ENCODE measurements around the gene TSPEAR. TPM values are rescaled to one million over a fixed set of nuclear protein-coding genes. Genes with fewer than 3 reads are reported as not detected.

The TSPEAR gene
- total RNA-seq, 1 donor from 2014 or later: not detected

GRCh38 chr21:44710294-44710665 is 1.1 kb downstream of the TSPEAR start:
- intact Hi-C loops (cut with micrococcal nuclease): loop anchor here (10.0 kb wide), 1 partner anchor 125 kb away; the partner anchor contains the start of gene KRTAP10-5
- H3K36me3 Mint-ChIP-seq (ENCODE audit: low read depth): peaks cover 2% of the 10 kb centered on the region
- peaks cover 75% of the 10 kb centered on the region for H3K27me3 Mint-ChIP-seq (ENCODE audit: insufficient read depth)
- DNase-seq (ENCODE audit: low spot score): no peak
- H3K4me1 Mint-ChIP-seq (ENCODE audit: low read depth): peaks cover 18% of the 10 kb centered on the region
- H3K27ac Mint-ChIP-seq: no peak overlapping the region
- H3K9me3 Mint-ChIP-seq: peaks cover 4% of the 10 kb centered on the region
- H3K4me3 Mint-ChIP-seq: no peak overlapping the region

GRCh38 chr21:44709426-44710293 is 1.7 kb downstream of the TSPEAR start:
- DNase-seq (ENCODE audit: low spot score): no peak
- H3K9me3 Mint-ChIP-seq: peaks cover 4% of the 10 kb centered on the region
- H3K4me3 Mint-ChIP-seq: no peak overlapping the region
- intact Hi-C loops (cut with micrococcal nuclease): loop anchor here (10.0 kb wide), 1 partner anchor 125 kb away; the partner anchor contains the start of gene KRTAP10-5
- H3K36me3 Mint-ChIP-seq (ENCODE audit: low read depth): peaks cover 2% of the 10 kb centered on the region
- H3K4me1 Mint-ChIP-seq (ENCODE audit: low read depth): peaks cover 11% of the 10 kb centered on the region
- H3K27me3 Mint-ChIP-seq (ENCODE audit: insufficient read depth): peaks cover 75% of the 10 kb centered on the region
- no peak overlapping the region for H3K27ac Mint-ChIP-seq

- Mint-ChIP-seq H3K27me3 (ENCODE audit: insufficient read depth) (peaks cover 74% of the 10 kb centered on the region), H3K4me3 (no peak overlapping the region), H3K9me3 (peaks cover 4% of the 10 kb centered on the region), H3K36me3 (ENCODE audit: low read depth) (peaks cover 2% of the 10 kb centered on the region), H3K27ac (no peak overlapping the region), H3K4me1 (ENCODE audit: low read depth) (peaks cover 10% of the 10 kb centered on the region)
- no peak for DNase-seq (ENCODE audit: low spot score)
- intact Hi-C loops (cut with micrococcal nuclease): no loop called here
Measured at GRCh38 chr21:44708866-44709425, 2.4 kb downstream of the TSPEAR start.

- DNase-seq (ENCODE audit: low spot score): no peak
- Mint-ChIP-seq H3K36me3 (ENCODE audit: low read depth) (peaks cover 2% of the 10 kb centered on the region), H3K9me3 (peaks cover 4% of the 10 kb centered on the region), H3K4me3 (no peak overlapping the region), H3K27ac (no peak overlapping the region), H3K27me3 (ENCODE audit: insufficient read depth) (peaks cover 68% of the 10 kb centered on the region), H3K4me1 (ENCODE audit: low read depth) (peaks cover 10% of the 10 kb centered on the region)
- intact Hi-C loops (cut with micrococcal nuclease): no loop called here
Measured at GRCh38 chr21:44708213-44708865, 3.0 kb downstream of the TSPEAR start.

- H3K27me3 Mint-ChIP-seq (ENCODE audit: insufficient read depth): peaks cover 58% of the 10 kb centered on the region
- H3K36me3 Mint-ChIP-seq (ENCODE audit: low read depth): peaks cover 2% of the 10 kb centered on the region
- no peak overlapping the region for H3K4me3 Mint-ChIP-seq
- H3K27ac Mint-ChIP-seq: no peak overlapping the region
- peaks cover 10% of the 10 kb centered on the region for H3K4me1 Mint-ChIP-seq (ENCODE audit: low read depth)
- intact Hi-C loops (cut with micrococcal nuclease): no loop called here
- DNase-seq (ENCODE audit: low spot score): no peak
- H3K9me3 Mint-ChIP-seq: peaks cover 4% of the 10 kb centered on the region
Measured at GRCh38 chr21:44706706-44707581, 4.4 kb downstream of the TSPEAR start.

GRCh38 chr21:44706026-44706705 is 5.2 kb downstream of the TSPEAR start:
- Mint-ChIP-seq H3K27ac (no peak overlapping the region), H3K36me3 (ENCODE audit: low read depth) (peaks cover 2% of the 10 kb centered on the region), H3K4me3 (no peak overlapping the region), H3K4me1 (ENCODE audit: low read depth) (peaks cover 10% of the 10 kb centered on the region), H3K9me3 (peaks cover 4% of the 10 kb centered on the region), H3K27me3 (ENCODE audit: insufficient read depth) (peaks cover 59% of the 10 kb centered on the region)
- DNase-seq (ENCODE audit: low spot score): no peak
- intact Hi-C loops (cut with micrococcal nuclease): no loop called here

- peaks cover 56% of the 10 kb centered on the region for H3K27me3 Mint-ChIP-seq (ENCODE audit: insufficient read depth)
- no peak overlapping the region for H3K27ac Mint-ChIP-seq
- no peak overlapping the region for H3K4me3 Mint-ChIP-seq
- H3K36me3 Mint-ChIP-seq (ENCODE audit: low read depth): peaks cover 2% of the 10 kb centered on the region
- H3K4me1 Mint-ChIP-seq (ENCODE audit: low read depth): peaks cover 6% of the 10 kb centered on the region
- intact Hi-C loops (cut with micrococcal nuclease): no loop called here
- no peak for DNase-seq (ENCODE audit: low spot score)
- peaks cover 4% of the 10 kb centered on the region for H3K9me3 Mint-ChIP-seq
Measured at GRCh38 chr21:44704636-44705001, 6.8 kb downstream of the TSPEAR start.

GRCh38 chr21:44703731-44704635 is 7.4 kb downstream of the TSPEAR start:
- Mint-ChIP-seq H3K9me3 (peaks cover 4% of the 10 kb centered on the region), H3K4me1 (ENCODE audit: low read depth) (no peaks in the 10 kb centered on the region), H3K27ac (no peak overlapping the region), H3K36me3 (ENCODE audit: low read depth) (peaks cover 2% of the 10 kb centered on the region), H3K27me3 (ENCODE audit: insufficient read depth) (peaks cover 56% of the 10 kb centered on the region), H3K4me3 (no peak overlapping the region)
- intact Hi-C loops (cut with micrococcal nuclease): no loop called here
- no peak for DNase-seq (ENCODE audit: low spot score)

- no peak for DNase-seq (ENCODE audit: low spot score)
Measured at GRCh38 chr21:44702973-44703730, 8.2 kb downstream of the TSPEAR start.

GRCh38 chr21:44702111-44702972 is 9.0 kb downstream of the TSPEAR start:
- Mint-ChIP-seq H3K9me3 (peaks cover 4% of the 10 kb centered on the region), H3K4me1 (ENCODE audit: low read depth) (no peaks in the 10 kb centered on the region), H3K27ac (no peak overlapping the region), H3K4me3 (no peak overlapping the region), H3K36me3 (ENCODE audit: low read depth) (peaks cover 2% of the 10 kb centered on the region), H3K27me3 (ENCODE audit: insufficient read depth) (peaks cover 54% of the 10 kb centered on the region)
- intact Hi-C loops (cut with micrococcal nuclease): no loop called here
- DNase-seq (ENCODE audit: low spot score): no peak

More at GRCh38 chr21:44702973-44703730, 8.2 kb downstream of the TSPEAR start:
- H3K9me3 Mint-ChIP-seq: peaks cover 4% of the 10 kb centered on the region
- intact Hi-C loops (cut with micrococcal nuclease): no loop called here
- no peak overlapping the region for H3K27ac Mint-ChIP-seq
- H3K4me1 Mint-ChIP-seq (ENCODE audit: low read depth): no peaks in the 10 kb centered on the region
- no peak overlapping the region for H3K4me3 Mint-ChIP-seq
- H3K36me3 Mint-ChIP-seq (ENCODE audit: low read depth): peaks cover 2% of the 10 kb centered on the region
- peaks cover 54% of the 10 kb centered on the region for H3K27me3 Mint-ChIP-seq (ENCODE audit: insufficient read depth)
